Hematopoietic multipotent progenitor cell treated with erythropoietin and hydrocortisone succinate and interleukin-3 and kit ligand, for 17 days (in vitro differentiated cells): Measurements from ENCODE around the gene BAHCC1.
A peak's percentile ranks its signal among the peaks of the same experiment; 100 is the strongest.
"Not testable (repeated sequence)": the region's sequence is repeated elsewhere in the genome, so short reads cannot be mapped to it uniquely, and the experiment has no call there.

ENCODE experiments used
- DNase-seq: peaks from one replicate; pipeline ENCODE4 v3.0.0-alpha.2; 2015; ENCODE audit warnings: low spot score

Gene BAHCC1

DNA sequence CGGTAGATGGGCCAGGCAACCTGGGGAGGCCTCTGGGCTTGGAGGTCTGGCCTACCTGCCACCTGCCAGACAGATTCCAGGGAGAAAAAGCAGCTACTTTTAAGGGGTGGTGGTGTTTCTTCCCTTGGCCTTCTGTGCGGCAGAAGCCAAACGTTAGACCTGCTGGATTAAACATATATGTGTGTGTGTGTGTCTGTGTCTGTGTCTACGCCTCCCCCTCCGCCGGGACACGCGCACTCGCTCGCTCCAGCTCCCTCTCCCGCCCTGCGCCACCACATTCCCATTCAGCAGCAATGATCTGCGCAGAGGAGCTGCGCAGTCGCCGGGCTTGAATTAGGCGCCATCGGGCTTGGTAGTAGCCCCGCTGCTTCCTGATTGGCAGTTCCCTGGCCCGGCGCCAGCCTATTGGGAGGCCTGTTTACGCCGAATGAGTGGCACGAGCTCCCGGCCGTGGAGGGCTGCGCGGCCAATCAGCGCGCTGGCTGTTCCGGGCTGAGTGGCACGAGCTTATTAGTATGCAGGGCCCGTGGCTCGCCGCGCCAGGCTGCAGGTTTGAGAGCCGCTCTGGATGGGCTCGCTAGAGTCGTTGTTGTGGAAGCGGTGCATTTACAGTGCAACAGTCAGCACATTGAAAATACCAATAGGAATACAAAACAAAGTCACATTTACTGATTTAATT is at the start of gene BAHCC1:
TSS of gene BAHCC1 (plus strand) at position 537 of the 679 bp plus-strand sequence. CDS start 4,283 bp downstream, outside the sequence.
- DNase-seq, result peak; percentile 76

DNA sequence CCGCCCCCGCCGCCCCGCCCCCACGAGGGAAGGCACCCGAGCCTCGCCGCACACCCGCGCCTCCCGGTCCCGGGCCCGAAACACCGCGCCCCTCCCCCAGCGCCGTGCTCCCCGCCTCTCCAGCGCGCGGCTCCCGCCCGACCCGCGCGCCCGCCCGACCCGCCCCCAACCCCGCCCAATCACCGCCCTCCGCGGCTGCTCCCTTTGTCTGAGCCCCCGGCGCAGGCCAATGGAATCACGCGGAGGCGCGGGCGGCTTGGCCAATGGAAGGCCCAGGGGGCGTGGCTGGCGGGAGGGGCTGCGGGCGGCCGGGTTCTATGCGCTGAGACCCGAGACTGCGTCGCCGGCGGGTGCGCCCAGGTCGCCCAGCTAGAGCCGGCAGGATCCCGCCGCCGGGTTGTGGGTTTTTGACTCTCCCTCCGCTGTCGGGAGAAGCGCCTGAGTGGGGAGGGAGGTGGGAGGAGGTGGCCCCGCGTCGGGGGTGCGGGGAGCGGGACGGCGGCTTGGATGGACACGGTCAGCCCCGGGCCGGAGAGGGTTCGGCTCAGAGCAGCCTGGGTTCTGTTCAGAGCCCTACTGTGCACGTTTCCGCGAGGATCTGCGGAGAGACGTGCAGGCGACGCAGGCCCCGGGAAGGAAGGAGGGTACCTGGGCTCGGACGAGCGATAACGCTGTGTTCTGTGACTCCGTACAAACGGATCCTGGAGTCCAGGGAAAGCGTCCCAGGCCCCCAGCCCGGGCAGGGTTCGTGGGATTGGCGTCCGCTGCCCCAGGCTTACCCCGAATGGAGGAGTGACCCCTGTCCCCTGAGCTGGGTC is 49.0 kb upstream of the BAHCC1 start:
- DNase-seq, result peak; percentile 69

DNA sequence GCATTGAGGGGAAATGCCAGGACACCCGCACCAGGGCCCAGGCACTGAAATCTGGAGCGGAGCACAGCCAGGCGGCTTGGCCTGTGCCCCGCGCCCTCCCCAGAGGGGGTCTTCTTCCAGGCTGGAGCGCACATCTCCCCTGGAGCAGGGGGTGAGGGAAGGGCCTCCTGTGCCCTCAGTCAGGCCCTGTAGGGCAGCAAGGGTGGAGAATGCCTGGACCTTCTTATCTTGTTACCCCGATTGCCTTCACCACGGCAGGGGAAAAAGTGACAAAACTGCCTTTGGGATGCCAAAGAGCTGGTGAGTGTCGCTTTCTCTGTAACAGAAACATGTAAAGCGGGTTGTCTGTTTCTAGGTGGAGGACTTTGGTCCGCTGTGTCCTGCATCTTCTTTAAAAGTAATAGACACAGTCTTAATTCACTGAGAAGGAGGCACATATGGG is 48.3 kb upstream of the BAHCC1 start:
- no peak for DNase-seq

DNA sequence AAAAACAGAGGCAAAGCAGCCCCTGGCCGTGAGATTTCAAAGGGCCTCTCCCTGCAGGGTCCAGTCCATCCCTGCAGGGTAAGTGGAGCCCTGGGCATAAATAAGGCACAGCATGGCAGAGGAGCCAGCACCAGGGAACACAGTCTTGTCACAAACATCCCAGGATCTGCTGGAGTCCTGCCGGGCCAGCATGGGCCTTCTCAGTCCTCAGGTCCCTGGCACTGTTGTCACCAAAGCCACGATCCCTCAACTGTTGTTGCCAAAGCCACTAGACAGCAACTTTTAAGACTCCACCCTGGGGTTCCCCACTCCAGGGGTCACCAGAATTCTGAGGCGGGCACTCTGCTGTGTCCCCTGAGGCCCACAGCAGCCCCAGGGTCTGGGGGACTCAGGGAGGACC is 47.8 kb upstream of the BAHCC1 start:
- no peak for DNase-seq

DNA sequence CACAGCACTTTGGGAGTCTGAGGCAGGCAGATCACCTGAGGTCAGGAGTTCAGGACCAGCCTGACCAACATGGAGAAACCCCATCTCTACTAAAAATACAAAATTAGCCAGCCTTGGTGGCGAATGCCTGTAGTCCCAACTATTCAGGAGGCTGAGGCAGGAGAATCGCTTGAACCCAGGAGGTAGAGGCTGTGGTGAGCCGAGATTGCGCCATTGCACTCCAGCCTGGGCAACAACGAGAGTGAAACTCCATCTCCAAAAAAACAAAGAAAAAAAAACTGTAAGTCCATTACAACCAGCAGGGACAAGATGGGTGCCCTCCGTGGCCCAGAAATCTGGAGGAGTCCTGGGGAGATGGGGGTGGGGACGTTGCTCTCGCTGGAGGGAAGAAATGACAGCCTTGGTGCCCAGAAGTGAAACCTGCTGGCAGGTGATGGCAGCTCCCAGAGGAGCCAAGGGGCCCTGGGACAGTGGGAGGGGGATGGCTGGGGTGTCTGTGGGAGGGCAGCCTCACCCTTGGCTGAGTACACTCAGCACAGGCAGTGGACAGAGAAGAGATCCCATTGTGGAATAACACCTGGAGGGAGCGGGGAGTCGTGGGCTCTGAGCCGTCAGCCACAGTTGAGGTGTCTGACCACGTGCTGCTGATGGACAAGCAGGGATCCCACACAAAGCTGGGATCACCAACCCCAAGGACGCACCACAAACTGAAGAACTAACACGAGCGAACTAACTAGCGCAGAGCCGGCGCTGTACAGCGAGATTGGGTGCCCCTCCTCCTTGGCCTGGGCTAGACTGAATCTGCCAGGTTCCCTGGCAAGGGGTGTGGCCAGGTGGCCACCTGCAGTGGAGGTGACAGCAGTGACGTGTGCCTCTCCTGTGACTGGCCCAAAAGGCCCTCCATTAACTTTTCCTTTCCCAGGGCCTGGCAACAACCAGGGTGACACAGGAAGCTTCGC is 46.9 kb upstream of the BAHCC1 start:
- no peak for DNase-seq

DNA sequence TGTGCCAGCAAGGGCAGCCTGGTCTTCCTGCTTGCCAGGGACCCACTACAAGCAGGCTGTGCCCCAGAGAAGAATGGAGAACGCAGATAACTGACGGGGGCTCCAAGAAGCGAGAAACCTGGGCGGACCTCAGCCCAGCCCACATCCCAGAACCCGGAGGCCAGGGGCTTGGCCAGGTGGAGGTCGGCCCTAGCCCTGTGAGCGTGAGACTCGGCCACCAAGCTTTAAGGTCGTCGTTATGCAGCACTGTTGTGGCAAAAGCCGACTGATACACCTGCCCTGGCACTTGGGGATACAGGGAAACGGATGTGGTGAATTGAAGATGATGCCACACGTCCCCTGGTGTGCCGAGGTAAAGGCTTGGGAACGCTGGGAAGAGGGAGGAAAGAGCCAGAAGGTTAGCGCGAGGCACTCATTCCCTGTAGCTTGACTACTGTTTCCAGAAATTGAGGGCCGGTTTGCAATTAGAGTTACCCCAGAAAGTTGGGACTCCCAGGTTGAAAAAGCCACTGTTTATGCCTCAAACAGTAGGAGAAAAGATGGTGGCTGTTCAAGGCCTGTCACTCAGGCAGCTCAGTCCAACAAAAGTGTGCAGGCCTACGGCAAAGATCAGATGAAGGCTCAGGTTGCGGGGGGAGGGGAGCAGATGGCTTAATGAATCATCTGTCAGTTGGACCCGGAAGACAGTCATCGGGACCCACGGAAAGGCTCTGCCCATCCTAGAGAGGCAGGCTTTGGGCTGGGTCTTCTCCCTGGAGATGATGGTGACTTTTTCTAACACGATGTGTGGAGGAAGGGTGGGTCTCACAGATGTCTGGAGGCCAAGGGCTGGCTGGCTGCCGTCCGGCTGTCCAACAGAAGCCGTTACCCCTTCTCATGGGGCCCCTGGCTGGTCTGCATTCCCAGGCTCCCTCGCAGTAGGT is 45.6 kb upstream of the BAHCC1 start:
- no peak for DNase-seq

DNA sequence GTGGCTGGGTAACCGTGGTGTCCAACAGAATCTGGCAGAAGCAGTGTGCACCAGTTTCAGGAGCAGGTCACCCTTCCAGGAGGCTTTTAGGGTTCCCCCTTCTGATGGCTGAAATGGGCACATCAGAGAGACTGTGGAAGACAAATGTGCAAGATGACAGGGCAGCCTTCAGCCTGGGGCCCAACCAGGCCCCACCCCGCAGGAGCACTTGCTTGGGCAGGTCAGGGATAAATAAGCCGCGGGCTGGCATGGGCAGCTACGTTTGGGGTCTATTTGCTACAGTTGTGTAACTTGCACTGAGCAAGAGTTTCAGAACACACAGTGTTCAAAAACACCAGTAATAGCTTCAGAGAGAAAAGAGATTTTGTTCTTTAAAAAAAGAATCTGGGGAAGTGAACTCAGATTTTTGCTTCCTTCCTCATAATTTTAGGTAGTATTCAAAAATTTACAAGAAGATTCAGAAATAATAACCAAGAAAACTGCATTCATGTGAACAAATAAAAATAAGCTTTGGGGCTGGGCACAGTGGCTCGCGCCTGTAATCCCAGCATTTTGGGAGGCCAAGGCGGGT is 44.9 kb upstream of the BAHCC1 start:
- no peak for DNase-seq

DNA sequence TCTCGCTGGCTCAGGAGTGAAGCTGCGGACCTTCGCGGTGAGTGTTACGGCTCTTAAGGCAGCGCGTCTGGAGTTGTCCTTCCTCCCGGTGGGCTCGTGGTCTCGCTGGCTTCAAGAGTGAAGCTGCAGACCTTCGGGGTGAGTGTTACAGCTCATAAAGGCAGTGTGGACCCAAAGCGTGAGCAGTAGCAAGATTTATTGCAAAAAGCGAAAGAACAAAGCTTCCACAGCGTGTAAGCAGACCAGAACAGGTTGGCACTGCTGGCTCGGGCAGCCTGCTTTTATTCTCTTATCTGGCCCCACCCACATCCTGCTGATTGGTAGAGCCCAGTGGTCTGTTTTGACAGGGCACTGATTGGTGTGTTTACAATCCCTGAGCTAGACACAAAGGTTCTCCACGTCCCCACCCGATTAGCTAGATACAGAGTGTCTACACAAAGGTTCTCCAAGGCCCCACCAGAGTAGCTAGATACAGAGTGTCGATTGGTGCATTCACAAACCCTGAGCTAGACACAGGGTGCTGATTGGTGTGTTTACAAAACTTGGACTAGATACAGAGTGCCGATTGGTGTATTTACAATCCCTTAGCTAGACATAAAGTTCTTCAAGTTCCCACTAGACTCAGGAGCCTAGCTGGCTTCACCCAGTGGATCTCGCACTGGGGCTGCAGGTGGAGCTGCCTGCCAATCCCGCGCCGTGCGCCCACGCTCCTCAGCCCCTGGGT is 43.8 kb upstream of the BAHCC1 start:
- DNase-seq, result not testable (repeated sequence)

DNA sequence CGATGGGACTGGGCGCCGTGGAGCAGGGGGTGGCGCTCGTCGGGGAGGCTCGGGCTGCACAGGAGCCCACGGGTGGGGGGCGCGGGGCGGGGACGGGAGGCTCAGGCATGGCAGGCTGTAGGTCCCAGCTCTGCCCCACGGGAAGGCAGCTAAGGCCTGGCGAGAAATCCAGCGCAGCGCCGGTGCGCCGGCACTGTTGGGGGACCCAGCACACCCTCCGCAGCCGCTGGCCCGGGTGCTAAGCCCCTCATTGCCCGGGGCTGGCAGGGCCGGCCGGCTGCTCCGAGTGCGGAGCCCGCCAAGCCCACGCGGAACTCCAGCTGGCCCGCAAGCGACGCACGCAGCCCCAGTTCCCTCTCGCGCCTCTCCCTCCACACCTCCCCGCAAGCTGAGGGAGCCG is 43.2 kb upstream of the BAHCC1 start:
- DNase-seq, result not testable (repeated sequence)

DNA sequence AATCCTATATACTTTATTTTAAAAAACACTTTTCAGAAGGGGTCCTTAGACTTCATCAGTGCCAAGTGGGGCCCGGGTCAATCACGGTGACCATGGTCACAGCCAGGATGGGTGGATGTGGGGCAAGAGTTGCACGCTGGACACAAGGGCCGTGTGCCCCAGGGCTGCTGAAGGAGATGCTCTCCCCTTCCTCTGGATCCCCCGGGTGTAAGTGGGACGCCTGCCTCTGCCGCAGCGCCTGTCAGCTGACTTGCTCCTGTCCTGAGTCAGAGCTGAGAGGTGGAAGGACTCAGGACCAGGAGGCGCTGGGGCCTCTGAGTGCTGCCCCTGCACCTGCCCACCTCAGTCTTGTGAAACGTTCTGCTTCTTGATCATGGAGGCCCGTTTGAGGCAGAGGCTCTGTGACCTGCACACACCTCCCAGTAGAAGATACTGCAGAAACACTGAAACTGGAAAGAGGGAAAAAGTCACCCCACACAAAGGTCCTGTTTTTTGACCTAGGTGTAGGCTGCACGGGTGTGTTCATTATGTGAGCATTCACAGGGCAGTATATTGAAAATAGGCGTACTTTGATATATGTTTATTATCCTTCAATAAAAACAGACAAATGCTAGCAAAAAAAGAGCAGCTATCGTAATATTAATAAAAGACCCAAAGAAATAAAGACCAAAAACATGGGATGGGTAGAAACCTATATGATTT is 40.9 kb upstream of the BAHCC1 start:
- DNase-seq, result no peak

DNA sequence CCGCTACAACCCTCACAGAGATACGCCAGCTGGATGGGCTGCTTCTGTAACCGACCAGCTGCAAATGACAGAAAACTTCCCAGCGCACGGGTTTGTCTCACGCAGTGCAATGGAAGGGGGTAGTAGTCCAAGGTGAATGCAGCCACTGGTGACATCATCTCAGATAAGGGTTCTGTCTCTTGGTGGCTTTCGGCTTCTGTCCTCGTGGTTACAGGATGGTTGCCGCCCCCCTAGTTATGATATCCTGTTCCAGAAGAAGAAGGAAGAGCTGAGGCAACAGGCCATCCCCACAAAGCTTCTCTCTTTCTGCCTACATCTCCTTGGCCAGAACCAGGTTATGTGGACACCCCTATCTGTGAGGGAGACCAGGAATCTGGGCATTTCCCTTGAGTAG is 40.3 kb upstream of the BAHCC1 start:
- no peak for DNase-seq

DNA sequence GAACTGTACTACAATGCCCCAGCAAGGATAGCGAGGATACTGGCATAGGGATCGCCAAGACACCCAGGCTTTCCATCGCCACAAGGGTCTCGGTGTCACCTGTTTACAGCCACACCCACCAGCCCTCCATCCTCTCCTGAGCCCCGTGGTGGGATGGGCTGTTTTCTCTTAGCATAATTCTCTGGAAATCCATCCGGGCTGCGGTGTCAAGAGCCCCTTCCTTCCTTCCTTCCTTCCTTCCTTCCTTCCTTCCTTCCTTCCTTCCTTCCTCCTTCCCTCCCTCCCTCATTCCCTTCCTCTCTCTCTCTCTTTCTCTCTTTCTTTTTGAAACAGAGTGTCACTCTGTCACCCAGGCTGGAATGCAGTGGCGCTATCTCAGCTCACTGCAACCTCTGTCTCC is 36.0 kb upstream of the BAHCC1 start:
- no peak for DNase-seq

DNA sequence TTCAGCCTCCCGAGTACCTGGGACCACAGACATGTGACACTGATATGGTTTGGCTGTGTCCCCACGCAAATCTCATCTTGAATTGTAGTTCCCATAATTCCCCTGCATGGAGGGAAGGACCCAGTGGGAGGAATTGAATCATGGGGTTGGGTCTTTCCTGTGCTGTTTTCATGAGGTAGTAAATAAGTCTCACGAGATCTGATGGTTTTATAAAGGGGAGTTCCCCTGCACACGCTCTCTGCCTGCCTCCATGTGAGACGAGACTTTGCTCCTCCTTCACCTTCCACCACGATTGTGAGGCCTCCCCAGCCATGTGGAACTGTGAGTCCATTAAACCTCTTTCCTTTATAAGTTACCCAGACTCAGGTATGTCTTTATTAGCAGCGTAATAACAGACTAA is 33.3 kb upstream of the BAHCC1 start:
- DNase-seq, result not testable (repeated sequence)

DNA sequence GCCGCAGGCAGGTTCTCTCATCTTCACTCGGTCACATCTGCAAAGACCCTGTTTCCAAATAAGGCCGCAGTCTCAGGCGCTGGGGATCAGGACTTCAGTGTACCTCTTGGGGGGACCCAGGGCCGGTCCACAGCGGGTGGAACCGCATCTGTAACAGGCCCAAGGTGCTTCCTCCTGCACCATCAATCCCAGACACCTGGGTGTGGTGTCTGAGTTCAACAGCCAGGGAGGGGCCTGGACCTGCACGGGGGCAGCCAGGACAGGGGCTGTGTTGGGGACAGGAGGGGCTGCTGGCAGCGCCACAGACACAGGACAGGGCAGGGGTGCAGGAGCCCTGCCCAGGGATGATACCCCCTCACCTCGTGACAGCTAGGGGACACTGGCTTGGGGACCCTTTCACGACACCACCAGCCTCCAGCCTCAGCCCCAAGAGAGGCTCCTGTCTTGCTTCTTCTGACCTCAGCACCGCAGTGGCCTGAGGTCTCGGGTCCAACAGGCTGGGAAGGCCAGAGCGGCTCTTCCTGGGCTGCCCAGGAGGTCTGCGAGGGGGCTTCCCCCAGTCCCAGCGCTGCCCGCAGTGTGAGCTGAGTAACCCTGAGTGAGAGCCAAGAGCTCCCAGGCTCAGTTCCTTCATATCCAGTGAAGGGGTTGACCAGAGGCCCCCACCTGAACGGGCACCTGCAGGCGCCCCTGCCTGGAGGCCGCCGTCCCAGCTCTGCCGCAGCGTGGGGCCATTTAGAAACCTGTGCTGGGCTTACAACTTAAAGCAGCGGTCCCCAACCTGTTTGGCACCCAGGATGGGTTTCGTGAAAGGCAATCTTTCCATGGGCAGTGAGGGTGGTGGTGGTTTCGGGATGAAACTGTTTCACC is 30.7 kb upstream of the BAHCC1 start:
- DNase-seq, result no peak

DNA sequence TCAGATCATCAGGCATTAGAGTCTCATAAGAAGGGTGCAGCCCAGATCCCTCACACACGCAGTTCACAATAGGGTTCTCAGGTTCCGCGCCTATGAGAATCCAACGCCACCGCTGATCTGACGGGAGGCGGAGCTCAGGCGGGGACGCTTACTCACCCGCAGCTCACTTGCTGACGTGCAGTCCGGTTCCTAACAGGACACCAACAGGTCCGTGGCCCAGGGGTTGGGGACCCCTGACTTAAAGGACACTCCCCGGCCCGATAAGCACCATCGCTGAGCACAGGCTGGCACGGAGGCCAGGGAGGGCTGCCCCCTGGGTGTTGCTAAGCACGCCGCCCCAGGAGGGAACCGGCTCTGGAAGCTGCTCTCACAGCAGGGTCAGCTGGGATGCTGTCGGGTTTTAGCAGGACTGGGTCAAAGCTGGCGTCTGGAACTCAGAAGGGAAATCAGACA is 30.1 kb upstream of the BAHCC1 start:
- no peak for DNase-seq

DNA sequence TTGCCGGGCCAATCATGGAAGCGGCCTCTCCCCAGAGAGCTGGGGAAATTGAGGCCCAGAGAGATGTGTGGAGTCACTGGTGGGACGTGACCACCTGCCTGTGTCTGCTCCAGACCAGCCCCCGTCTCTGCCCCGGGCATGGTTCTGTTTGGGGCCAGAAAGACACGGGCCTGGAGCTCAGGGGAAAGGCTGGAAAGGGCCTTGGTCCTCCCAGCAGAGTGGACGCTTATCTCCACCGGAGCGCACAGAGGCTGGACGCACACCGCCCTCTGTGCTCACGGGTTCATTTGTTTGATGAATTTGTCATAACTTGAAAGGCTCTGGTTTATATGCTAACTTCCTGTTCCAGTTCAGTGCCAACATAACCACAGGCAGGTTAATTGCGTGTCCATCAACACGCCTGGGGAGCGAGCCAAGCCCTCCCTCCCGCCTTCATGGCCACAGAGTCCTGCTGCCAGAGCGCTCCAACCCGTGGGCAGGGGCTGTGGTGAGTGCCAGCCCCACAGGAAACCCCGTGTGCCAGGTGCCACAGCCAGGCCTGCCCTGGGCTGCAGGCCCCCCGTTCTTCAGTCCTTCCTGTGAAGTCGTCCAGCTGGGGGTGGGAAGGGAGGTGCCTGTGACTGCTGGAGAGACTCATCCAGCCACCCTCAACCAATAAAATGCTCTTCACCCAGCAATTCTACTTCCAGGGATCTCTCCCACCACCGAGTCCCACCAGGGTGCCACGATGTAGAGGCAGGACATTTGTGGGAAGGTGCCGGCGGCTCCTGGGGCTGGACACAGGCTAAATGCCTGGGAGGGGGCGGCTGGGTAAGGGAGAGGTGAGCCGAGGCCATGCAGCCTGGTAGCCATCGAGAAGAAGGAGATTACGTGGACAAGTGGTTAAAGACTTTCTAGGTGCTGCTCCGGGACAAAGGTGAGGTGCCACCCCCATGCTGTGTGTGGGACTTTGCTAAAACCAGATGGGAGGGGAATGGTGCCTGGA is 29.4 kb upstream of the BAHCC1 start:
- DNase-seq, result no peak

DNA sequence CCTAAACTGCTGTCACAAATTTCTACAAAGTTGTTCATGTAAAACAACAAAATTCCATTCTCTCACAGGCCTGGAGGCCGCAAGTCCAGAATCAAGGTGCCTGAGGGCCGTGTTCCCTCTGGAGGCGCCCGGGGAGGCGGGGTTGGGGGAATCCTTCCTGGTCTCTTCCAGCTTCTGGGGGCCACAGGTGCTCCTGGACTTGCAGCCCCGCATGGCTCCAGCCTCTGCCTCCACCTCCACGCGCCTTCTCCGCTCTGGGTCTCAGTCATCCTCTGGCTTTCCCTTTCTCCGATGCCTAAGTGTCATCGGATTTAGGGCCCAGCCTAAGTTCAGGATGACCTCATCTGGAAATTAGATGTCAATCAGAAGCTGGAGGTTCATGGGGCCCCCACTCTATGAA is 28.6 kb upstream of the BAHCC1 start:
- no peak for DNase-seq
